BE2C (cell line): ENCODE data around the gene KRT6B.
"Not testable (repeated sequence)": the region's sequence is repeated elsewhere in the genome, so short reads cannot be mapped to it uniquely, and the experiment has no call there.

Source experiments
- DNase-seq: peaks from one replicate; pipeline ENCODE4 v3.0.0-alpha.2; 2020
- H3K27me3 ChIP-seq: fragments of 250-450 bp; sonication (Bioruptor Pico); 2 replicates; pipeline ENCODE4 v1.5.1; 2020; ENCODE audit warnings: mild to moderate bottlenecking
- H3K36me3 ChIP-seq: fragments of 250-450 bp; sonication (Bioruptor Pico); 2 replicates; pipeline ENCODE4 v1.5.1; 2020; ENCODE audit warnings: mild to moderate bottlenecking
- H3K4me1 ChIP-seq: fragments of 250-450 bp; sonication (Bioruptor Pico); 2 replicates; pipeline ENCODE4 v1.5.1; 2020
- H3K4me3 ChIP-seq: 2 replicates; pipeline ENCODE4 v1.5.1; 2011; ENCODE audit warnings: low read depth, low read length
- H3K9me3 ChIP-seq: fragments of 250-450 bp; sonication (Bioruptor Pico); 2 replicates; pipeline ENCODE4 v1.5.1; 2020
- TF ChIP-seq, protein P1 (sequence below): IDR thresholded peaks from 2 replicates; pipeline ENCODE4 v1.5.1; 2012; ENCODE audit warnings: mild to moderate bottlenecking, low read depth, low read length

Gene KRT6B

DNA sequence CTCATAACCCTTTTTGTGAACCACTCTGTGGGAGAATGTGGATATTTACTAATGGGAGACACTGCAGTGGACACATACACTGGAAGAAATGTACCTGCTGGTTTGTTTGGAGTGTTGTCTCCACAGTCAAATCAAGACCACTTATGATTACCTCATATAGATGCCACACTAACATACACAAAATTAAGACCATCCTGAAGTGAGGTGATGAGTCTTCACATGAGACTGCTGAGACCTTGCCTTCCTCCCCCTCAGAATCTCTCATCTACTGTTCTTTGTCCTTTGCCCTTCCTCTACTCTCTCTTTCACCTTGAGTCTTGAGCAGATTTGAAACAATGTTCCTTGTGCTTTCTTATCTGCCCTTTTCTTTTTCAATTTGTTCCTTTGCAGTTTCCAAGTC is 36.8 kb upstream of the KRT6B start:
- Histone ChIP-seq H3K9me3 (0 out of 2 replicates have a peak, but pooled peaks cover 2% of the 10 kb centered on the region), H3K4me3 (no peak overlapping the region), H3K27me3 (peaks cover 51% of the 10 kb centered on the region), H3K4me1 (no peaks in the 10 kb centered on the region), H3K36me3 (no peaks in the 10 kb centered on the region)
- no peak for DNase-seq
- TF ChIP-seq, protein P1, sequence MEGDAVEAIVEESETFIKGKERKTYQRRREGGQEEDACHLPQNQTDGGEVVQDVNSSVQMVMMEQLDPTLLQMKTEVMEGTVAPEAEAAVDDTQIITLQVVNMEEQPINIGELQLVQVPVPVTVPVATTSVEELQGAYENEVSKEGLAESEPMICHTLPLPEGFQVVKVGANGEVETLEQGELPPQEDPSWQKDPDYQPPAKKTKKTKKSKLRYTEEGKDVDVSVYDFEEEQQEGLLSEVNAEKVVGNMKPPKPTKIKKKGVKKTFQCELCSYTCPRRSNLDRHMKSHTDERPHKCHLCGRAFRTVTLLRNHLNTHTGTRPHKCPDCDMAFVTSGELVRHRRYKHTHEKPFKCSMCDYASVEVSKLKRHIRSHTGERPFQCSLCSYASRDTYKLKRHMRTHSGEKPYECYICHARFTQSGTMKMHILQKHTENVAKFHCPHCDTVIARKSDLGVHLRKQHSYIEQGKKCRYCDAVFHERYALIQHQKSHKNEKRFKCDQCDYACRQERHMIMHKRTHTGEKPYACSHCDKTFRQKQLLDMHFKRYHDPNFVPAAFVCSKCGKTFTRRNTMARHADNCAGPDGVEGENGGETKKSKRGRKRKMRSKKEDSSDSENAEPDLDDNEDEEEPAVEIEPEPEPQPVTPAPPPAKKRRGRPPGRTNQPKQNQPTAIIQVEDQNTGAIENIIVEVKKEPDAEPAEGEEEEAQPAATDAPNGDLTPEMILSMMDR, result no peak

DNA sequence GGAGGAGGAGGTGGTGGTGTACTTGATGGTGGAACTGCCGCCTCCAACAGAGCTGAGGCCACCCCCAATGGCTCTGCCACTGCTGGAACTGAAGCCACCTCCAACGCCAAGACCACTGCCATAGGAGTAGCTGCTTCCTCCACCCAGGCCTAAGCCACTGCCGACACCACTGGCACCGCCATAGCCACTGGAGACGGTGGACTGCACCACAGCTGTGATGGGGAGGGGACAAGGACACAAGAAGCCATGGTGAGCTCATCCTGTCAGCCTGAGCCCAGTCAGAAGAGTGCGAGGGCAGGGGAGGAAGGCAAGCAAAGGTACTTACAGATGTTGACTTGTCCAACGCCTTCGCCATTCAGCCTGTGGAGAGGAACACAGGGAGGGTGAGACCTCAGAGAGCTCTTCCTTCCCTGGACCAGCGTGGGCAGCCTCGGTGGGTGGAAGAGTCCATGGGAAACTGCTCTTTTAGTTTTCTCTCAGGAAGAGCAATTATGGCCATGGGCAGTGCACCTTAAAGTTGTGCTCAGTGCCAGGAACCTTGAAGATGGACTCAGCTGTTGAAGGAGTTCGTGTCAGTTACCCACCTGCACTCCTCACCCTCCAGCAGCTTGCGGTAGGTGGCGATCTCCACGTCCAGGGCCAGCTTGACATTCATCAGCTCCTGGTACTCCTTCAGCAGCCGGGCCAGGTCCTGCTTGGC is 35.9 kb upstream of the KRT6B start:
- H3K4me3 ChIP-seq, H3K9me3 ChIP-seq, DNase-seq, H3K36me3 ChIP-seq, H3K4me1 ChIP-seq: not testable (repeated sequence)
- H3K27me3 ChIP-seq, result peaks cover 44% of the 10 kb centered on the region

- TF ChIP-seq, protein P1, result no peak
- no peak for DNase-seq
- 0 out of 2 replicates have a peak, but pooled peaks cover 2% of the 10 kb centered on the region for H3K9me3 ChIP-seq
- no peak overlapping the region for H3K4me3 ChIP-seq
- H3K27me3 ChIP-seq, result peaks cover 40% of the 10 kb centered on the region
- H3K4me1 ChIP-seq, result no peaks in the 10 kb centered on the region
- H3K36me3 ChIP-seq, result no peaks in the 10 kb centered on the region
These were observed 35.3 kb upstream of the KRT6B start for GRCh38 chr12:52487211-52487610.

GRCh38 chr12:52486166-52487105 is 34.5 kb upstream of the KRT6B start:
- DNase-seq, result no peak
- Histone ChIP-seq H3K4me1 (no peaks in the 10 kb centered on the region), H3K27me3 (peaks cover 33% of the 10 kb centered on the region), H3K4me3 (no peak overlapping the region), H3K9me3 (0 out of 2 replicates have a peak, but pooled peaks cover 2% of the 10 kb centered on the region), H3K36me3 (no peaks in the 10 kb centered on the region)
- TF ChIP-seq, protein P1, result no peak

DNA sequence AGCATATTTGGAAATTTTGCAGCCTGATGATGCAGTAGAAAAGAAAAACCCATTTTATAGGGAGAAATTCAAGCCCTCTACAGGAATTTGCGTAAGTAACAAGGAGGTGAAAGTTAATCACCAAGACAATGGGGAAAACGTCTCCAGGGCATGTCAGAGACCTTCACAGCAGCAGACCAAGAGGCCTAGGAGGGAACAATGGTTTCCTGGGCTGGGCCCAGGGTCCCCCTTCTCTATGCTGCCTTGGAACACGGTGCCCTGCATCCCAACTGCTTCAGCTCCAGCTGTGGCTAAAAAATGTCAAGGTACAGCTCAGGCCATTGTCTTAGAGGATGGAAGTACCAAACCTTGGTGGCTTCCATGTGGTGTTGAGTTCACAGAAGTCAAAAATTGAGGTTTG is 28.1 kb upstream of the KRT6B start:
- DNase-seq, result no peak
- no peaks in the 10 kb centered on the region for H3K4me1 ChIP-seq
- no peak overlapping the region for H3K4me3 ChIP-seq
- TF ChIP-seq, protein P1, result no peak
- H3K27me3 ChIP-seq, result peaks cover under 1% of the 10 kb centered on the region
- no peaks in the 10 kb centered on the region for H3K36me3 ChIP-seq
- H3K9me3 ChIP-seq, result 0 out of 2 replicates have a peak, but pooled peaks cover 2% of the 10 kb centered on the region

GRCh38 chr12:52477651-52478050 is 25.7 kb upstream of the KRT6B start:
- Histone ChIP-seq H3K4me1 (no peaks in the 10 kb centered on the region), H3K4me3 (no peak overlapping the region), H3K36me3 (no peaks in the 10 kb centered on the region), H3K9me3 (no peaks in the 10 kb centered on the region), H3K27me3 (peaks cover 11% of the 10 kb centered on the region)
- TF ChIP-seq, protein P1, result no peak
- no peak for DNase-seq
